ENCODE data around the gene CENPK.
"Not testable (repeated sequence)": the region's sequence is repeated elsewhere in the genome, so short reads cannot be mapped to it uniquely, and the experiment has no call there.

The CENPK gene

GRCh38 chr5:65562731-65563701 lies at the start of gene CENPK, which contains the start of gene PPWD1:
TSS of gene CENPK (minus strand) at chr5:65563168. CDS start at chr5:65554907, 8,261 bp downstream.
TSS of gene PPWD1 (plus strand) at chr5:65563296. CDS start at chr5:65563311, 15 bp downstream.
- peak; percentile 91 for DNase-seq

- no peak for DNase-seq
These were observed 49.4 kb upstream of the CENPK start for GRCh38 chr5:65612298-65612907.

- DNase-seq, result no peak
These were observed 48.6 kb upstream of the CENPK start for GRCh38 chr5:65611524-65611923.

- not testable (repeated sequence) for DNase-seq
These were observed 38.8 kb upstream of the CENPK start for GRCh38 chr5:65601761-65602160.

GRCh38 chr5:65588694-65589093 lies 25.7 kb upstream of the CENPK start:
- DNase-seq, result no peak

GRCh38 chr5:65577141-65577540 lies 14.2 kb upstream of the CENPK start:
- DNase-seq, result no peak

- DNase-seq, result no peak
These were observed 7.7 kb upstream of the CENPK start for GRCh38 chr5:65570598-65571226.

GRCh38 chr5:65566505-65566904 lies 3.5 kb upstream of the CENPK start:
- DNase-seq, result no peak

GRCh38 chr5:65563777-65564176 lies 809 bp upstream of the CENPK start:
- DNase-seq, result no peak

- no peak for DNase-seq
These were observed 6.2 kb downstream of the CENPK start for GRCh38 chr5:65556718-65557117.

GRCh38 chr5:65556181-65556580 lies 6.8 kb downstream of the CENPK start:
- no peak for DNase-seq

- no peak for DNase-seq
These were observed 7.7 kb downstream of the CENPK start for GRCh38 chr5:65555287-65555686.

- no peak for DNase-seq
These were observed 9.0 kb downstream of the CENPK start for GRCh38 chr5:65553941-65554340.

GRCh38 chr5:65548281-65548680 lies 14.7 kb downstream of the CENPK start:
- no peak for DNase-seq

- DNase-seq, result no peak
These were observed 16.8 kb downstream of the CENPK start for GRCh38 chr5:65546141-65546540.

GRCh38 chr5:65544473-65544872 lies 18.5 kb downstream of the CENPK start:
- DNase-seq, result no peak

- DNase-seq, result no peak
These were observed 23.1 kb downstream of the CENPK start for GRCh38 chr5:65539827-65540226.

- no peak for DNase-seq
These were observed 27.4 kb downstream of the CENPK start for GRCh38 chr5:65535529-65535987.

GRCh38 chr5:65530904-65531303 lies 32.1 kb downstream of the CENPK start:
- DNase-seq, result no peak

- no peak for DNase-seq
These were observed 37.2 kb downstream of the CENPK start for GRCh38 chr5:65525726-65526125.

- DNase-seq, result no peak
These were observed 50.6 kb downstream of the CENPK start for GRCh38 chr5:65512170-65512937.

GRCh38 chr5:65508978-65509377 lies 54.0 kb downstream of the CENPK start:
- DNase-seq, result no peak

- no peak for DNase-seq
These were observed 56.0 kb downstream of the CENPK start for GRCh38 chr5:65506961-65507360.

Measured in activated T-cell treated with anti-CD3 and anti-CD28 coated beads, Interleukin-2, amount 50 U/mL, for 1 hour (primary cell).